ENCODE measurements around the gene PABPN1. TPM values are rescaled to one million over a fixed set of nuclear protein-coding genes. Genes with fewer than 3 reads are reported as not detected.

PABPN1 gene
- total RNA-seq, 1 donor from 2014 or later: 298 TPM

DNA sequence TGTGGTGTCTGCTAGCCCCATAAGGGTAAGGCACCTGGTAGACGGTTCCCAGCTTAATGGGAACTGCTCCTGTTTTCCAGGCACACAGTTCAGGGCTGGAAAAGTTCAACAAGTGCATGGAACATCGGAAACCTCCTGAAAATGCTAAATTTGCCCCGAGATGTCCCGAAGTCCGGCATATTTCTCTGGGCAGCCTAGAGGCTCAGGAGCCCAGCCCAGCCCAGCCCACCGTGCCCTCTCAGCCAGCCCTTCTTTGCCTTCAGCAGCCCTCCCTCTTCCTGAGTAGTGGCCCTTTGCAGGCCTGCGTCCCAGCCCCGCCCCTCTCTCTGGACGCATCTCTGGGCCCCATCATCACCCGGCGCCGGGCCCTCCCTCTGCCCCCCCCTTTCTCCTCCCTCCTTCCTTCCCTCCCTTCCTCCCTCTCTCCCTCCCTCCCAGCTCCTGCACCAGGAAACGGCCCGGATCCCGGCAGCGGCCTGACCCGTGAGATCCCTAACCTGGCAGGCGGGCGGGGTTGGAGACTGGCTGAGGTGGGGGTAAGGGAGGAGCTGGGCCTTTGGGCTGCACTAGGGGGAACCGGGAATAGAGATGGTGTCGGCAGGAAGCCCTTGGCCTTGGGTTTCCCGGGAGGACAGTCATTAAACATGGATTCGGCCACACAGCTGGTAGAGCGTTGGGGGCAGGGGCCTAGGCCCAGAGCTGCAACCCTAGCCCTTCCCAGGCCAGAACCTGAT, 14.7 kb upstream of the PABPN1 start, which contains the start of gene BCL2L2:
Gene BCL2L2, plus strand, starts transcription at position 422 of the 734 bp plus-strand sequence. CDS start 935 bp downstream, outside the sequence.
- peaks cover 26% of the 10 kb centered on the region for H3K4me1 Mint-ChIP-seq
- peaks cover 15% of the 10 kb centered on the region for H3K27me3 ChIP-seq
- peak within 1 kb of the TSS; percentile 62 for H3K27ac ChIP-seq
- H3K9ac ChIP-seq: peak within 1 kb of the TSS; percentile 82
- H3K4me1 ChIP-seq: peaks cover 16% of the 10 kb centered on the region
- DNase-seq (ENCODE audit: low spot score): peak; percentile 96
- H3K4me2 ChIP-seq: peak within 1 kb of the TSS; percentile 79
- peaks cover 27% of the 10 kb centered on the region for H3F3A ChIP-seq (ENCODE audit: low read depth)
- H3K9me3 ChIP-seq (ENCODE audit: low read depth): no peaks in the 10 kb centered on the region
- H2AFZ ChIP-seq (replicated peaks): peak within 1 kb of the TSS; percentile 96
- peaks cover 4% of the 10 kb centered on the region for H3K9me3 Mint-ChIP-seq
- H3K36me3 Mint-ChIP-seq: peaks cover 11% of the 10 kb centered on the region
- no peaks in the 10 kb centered on the region for H4K20me1 ChIP-seq (ENCODE audit: low read depth)
- H3K4me3 Mint-ChIP-seq: peak within 1 kb of the TSS; percentile 94
- peaks cover 5% of the 10 kb centered on the region for H3K27me3 Mint-ChIP-seq (ENCODE audit: insufficient read depth, low read depth)
- TF ChIP-seq EZH2phosphoT487 (IDR thresholded peaks at IDR 0.05): no peak
- H3K4me3 ChIP-seq: peak within 1 kb of the TSS; percentile 74
- H3K79me2 ChIP-seq (ENCODE audit: low read depth): peaks cover 22% of the 10 kb centered on the region
- H3K27ac Mint-ChIP-seq: peak within 1 kb of the TSS; percentile 89
- no peaks in the 10 kb centered on the region for H3K36me3 ChIP-seq

- no peaks in the 10 kb centered on the region for H3K9me3 ChIP-seq (ENCODE audit: low read depth)
- Mint-ChIP-seq H3K9me3 (peaks cover 4% of the 10 kb centered on the region), H3K27ac (peak overlapping the region; percentile 85), H3K4me3 (peak overlapping the region; percentile 94), H3K36me3 (peaks cover 15% of the 10 kb centered on the region), H3K27me3 (ENCODE audit: insufficient read depth, low read depth) (peaks cover 5% of the 10 kb centered on the region), H3K4me1 (peaks cover 26% of the 10 kb centered on the region)
- peak overlapping the region; percentile 74 for H3K4me3 ChIP-seq
- no peak overlapping the region for H2AFZ ChIP-seq (replicated peaks)
- H4K20me1 ChIP-seq (ENCODE audit: low read depth): no peaks in the 10 kb centered on the region
- DNase-seq (ENCODE audit: low spot score): no peak
- TF ChIP-seq EZH2 (IDR thresholded peaks at IDR 0.05): no peak
- TF ChIP-seq, protein P1, sequence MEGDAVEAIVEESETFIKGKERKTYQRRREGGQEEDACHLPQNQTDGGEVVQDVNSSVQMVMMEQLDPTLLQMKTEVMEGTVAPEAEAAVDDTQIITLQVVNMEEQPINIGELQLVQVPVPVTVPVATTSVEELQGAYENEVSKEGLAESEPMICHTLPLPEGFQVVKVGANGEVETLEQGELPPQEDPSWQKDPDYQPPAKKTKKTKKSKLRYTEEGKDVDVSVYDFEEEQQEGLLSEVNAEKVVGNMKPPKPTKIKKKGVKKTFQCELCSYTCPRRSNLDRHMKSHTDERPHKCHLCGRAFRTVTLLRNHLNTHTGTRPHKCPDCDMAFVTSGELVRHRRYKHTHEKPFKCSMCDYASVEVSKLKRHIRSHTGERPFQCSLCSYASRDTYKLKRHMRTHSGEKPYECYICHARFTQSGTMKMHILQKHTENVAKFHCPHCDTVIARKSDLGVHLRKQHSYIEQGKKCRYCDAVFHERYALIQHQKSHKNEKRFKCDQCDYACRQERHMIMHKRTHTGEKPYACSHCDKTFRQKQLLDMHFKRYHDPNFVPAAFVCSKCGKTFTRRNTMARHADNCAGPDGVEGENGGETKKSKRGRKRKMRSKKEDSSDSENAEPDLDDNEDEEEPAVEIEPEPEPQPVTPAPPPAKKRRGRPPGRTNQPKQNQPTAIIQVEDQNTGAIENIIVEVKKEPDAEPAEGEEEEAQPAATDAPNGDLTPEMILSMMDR (IDR thresholded peaks at IDR 0.05): no peak
- no peak for TF ChIP-seq EZH2phosphoT487 (IDR thresholded peaks at IDR 0.05)
- peak overlapping the region; percentile 82 for H3K9ac ChIP-seq
- peak overlapping the region; percentile 79 for H3K4me2 ChIP-seq
- H3K27ac ChIP-seq: no peak overlapping the region
- H3F3A ChIP-seq (ENCODE audit: low read depth): peaks cover 22% of the 10 kb centered on the region
- H3K79me2 ChIP-seq (ENCODE audit: low read depth): peaks cover 22% of the 10 kb centered on the region
- no peaks in the 10 kb centered on the region for H3K36me3 ChIP-seq
- peaks cover 16% of the 10 kb centered on the region for H3K4me1 ChIP-seq
- peaks cover 15% of the 10 kb centered on the region for H3K27me3 ChIP-seq
These were observed 14.1 kb upstream of the PABPN1 start for GRCh38 chr14:23307146-23307530.

DNA sequence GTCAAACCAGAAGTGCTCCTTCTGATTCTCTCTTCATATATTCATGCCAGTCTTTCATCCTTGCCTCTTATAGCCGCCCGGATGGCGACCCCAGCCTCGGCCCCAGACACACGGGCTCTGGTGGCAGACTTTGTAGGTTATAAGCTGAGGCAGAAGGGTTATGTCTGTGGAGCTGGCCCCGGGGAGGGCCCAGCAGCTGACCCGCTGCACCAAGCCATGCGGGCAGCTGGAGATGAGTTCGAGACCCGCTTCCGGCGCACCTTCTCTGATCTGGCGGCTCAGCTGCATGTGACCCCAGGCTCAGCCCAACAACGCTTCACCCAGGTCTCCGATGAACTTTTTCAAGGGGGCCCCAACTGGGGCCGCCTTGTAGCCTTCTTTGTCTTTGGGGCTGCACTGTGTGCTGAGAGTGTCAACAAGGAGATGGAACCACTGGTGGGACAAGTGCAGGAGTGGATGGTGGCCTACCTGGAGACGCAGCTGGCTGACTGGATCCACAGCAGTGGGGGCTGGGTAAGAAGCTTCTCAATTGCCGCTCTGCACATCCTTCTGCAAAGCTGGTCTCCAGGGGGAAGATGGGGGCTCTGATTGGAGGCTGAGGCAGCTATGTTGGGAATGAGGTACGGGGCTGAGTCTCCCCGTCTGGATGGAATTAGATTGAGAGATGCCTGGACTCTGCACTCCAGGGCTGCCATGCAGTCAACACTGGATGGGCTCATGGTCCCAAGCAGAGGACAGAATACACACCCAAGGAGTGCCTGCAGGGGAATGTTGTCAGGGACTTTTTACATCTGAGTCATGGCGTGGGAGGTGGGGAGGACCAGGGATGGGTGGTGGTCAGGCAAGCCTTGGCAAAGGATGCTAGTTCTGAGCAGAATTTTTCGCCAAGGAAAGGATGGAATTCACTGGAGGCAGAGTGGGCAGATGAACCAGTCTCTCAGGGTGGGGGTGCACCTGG, 13.3 kb upstream of the PABPN1 start:
- Histone ChIP-seq H3K4me1 (peaks cover 15% of the 10 kb centered on the region), H4K20me1 (ENCODE audit: low read depth) (no peaks in the 10 kb centered on the region), H3K36me3 (no peaks in the 10 kb centered on the region), H3K9me3 (ENCODE audit: low read depth) (no peaks in the 10 kb centered on the region), H2AFZ (replicated peaks) (no peak overlapping the region), H3K27me3 (peaks cover 15% of the 10 kb centered on the region), H3K79me2 (ENCODE audit: low read depth) (peaks cover 22% of the 10 kb centered on the region), H3K9ac (no peak overlapping the region), H3K27ac (no peak overlapping the region), H3F3A (ENCODE audit: low read depth) (peaks cover 14% of the 10 kb centered on the region), H3K4me3 (peak overlapping the region; percentile 74), H3K4me2 (peak overlapping the region; percentile 79)
- Mint-ChIP-seq H3K4me3 (peak overlapping the region; percentile 94), H3K27me3 (ENCODE audit: insufficient read depth, low read depth) (no peaks in the 10 kb centered on the region), H3K27ac (peak overlapping the region; percentile 89), H3K36me3 (peaks cover 20% of the 10 kb centered on the region), H3K4me1 (peaks cover 26% of the 10 kb centered on the region), H3K9me3 (peaks cover 2% of the 10 kb centered on the region)
- TF ChIP-seq EZH2 (IDR thresholded peaks at IDR 0.05) (no peak), EZH2phosphoT487 (IDR thresholded peaks at IDR 0.05) (no peak)
- no peak for DNase-seq (ENCODE audit: low spot score)

GRCh38 chr14:23308721-23309445, 12.4 kb upstream of the PABPN1 start:
- no peak for DNase-seq (ENCODE audit: low spot score)
- Histone ChIP-seq H3K36me3 (no peaks in the 10 kb centered on the region), H3K27me3 (peaks cover 6% of the 10 kb centered on the region), H4K20me1 (ENCODE audit: low read depth) (no peaks in the 10 kb centered on the region), H3K27ac (no peak overlapping the region), H3K79me2 (ENCODE audit: low read depth) (peaks cover 22% of the 10 kb centered on the region), H3F3A (ENCODE audit: low read depth) (peaks cover 11% of the 10 kb centered on the region), H3K4me3 (no peak overlapping the region), H3K4me2 (no peak overlapping the region), H3K9ac (no peak overlapping the region), H3K9me3 (ENCODE audit: low read depth) (no peaks in the 10 kb centered on the region), H2AFZ (replicated peaks) (no peak overlapping the region), H3K4me1 (peaks cover 12% of the 10 kb centered on the region)
- no peak for TF ChIP-seq EZH2 (IDR thresholded peaks at IDR 0.05)
- no peak for TF ChIP-seq EZH2phosphoT487 (IDR thresholded peaks at IDR 0.05)
- TF ChIP-seq, protein P1 (IDR thresholded peaks at IDR 0.05): no peak
- Mint-ChIP-seq H3K4me1 (peaks cover 26% of the 10 kb centered on the region), H3K9me3 (peaks cover 2% of the 10 kb centered on the region), H3K4me3 (peak overlapping the region; percentile 94), H3K27me3 (ENCODE audit: insufficient read depth, low read depth) (no peaks in the 10 kb centered on the region), H3K27ac (no peak overlapping the region), H3K36me3 (peaks cover 21% of the 10 kb centered on the region)
